ENCODE data around the gene DNAJC5. TPM values are rescaled to one million over a fixed set of nuclear protein-coding genes. Genes with fewer than 3 reads are reported as not detected.

DNAJC5 gene
- total RNA-seq, 2 experiments from 2014 or later, result 21.4 to 22.5 TPM

DNA sequence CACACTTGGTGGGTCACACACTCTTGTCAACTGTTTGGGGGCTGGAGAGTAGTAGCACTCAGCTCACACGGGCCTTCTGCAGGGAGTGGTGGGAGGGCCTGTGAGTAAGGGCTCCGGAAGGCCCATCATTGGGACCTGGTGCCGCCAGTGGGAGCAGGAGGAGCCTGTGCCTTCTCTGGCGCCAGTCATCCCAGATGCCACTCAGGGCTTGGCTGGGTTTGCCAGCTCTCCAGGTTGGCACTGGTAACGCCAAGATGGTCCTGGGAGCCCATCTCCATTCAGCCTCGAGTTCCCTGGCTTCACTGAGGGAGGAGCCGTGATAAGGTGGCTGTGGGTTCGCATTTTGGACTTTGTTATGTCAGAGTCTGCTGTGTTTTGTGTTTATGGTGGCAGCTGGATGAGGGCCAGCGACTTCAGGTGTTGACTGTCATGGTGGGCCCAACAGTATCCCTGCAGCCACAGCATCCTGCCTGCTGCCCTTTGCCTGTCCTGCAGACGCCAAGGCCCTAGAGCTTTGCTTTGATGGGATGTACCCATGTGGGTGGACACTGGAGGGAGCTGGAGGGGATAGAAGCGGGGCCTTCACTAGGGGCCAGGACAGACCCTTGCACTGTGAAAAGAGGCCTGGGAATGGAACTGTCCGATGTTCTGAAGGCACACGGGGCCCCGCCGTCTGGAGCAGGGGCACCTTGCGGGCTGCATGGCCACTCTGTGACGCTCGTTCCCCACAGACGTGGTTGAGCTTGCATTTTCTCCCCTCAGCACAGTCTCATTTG is 13.3 kb upstream of the DNAJC5 start:
- DNase-seq (no peak), ATAC-seq (ENCODE audit: poor library complexity) (no peak)
- no peak overlapping the region for H3K4me3 Mint-ChIP-seq
- H3K4me1 Mint-ChIP-seq (ENCODE audit: low read depth), result no peaks in the 10 kb centered on the region
- CTCF ChIA-PET, result no interaction called here
- no peaks in the 10 kb centered on the region for H3K9me3 ChIP-seq (ENCODE audit: control insufficient read depth in 1 of 2, insufficient read depth in 1 of 2, low read length in 2 of 2)
- H3K27me3 Mint-ChIP-seq, result no peaks in the 10 kb centered on the region
- H3K4me3 ChIP-seq (ENCODE audit: low read length), result no peak overlapping the region
- TF ChIP-seq, protein P1, sequence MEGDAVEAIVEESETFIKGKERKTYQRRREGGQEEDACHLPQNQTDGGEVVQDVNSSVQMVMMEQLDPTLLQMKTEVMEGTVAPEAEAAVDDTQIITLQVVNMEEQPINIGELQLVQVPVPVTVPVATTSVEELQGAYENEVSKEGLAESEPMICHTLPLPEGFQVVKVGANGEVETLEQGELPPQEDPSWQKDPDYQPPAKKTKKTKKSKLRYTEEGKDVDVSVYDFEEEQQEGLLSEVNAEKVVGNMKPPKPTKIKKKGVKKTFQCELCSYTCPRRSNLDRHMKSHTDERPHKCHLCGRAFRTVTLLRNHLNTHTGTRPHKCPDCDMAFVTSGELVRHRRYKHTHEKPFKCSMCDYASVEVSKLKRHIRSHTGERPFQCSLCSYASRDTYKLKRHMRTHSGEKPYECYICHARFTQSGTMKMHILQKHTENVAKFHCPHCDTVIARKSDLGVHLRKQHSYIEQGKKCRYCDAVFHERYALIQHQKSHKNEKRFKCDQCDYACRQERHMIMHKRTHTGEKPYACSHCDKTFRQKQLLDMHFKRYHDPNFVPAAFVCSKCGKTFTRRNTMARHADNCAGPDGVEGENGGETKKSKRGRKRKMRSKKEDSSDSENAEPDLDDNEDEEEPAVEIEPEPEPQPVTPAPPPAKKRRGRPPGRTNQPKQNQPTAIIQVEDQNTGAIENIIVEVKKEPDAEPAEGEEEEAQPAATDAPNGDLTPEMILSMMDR (IDR thresholded peaks at IDR 0.05), result no peak
- POLR2A ChIA-PET, result interaction anchor here (0.5 to 1.0 kb wide), 2 partner anchors 13 to 290 kb away, joined by 3 read pairs; no protein-coding TSS in a partner anchor
- H3K36me3 ChIP-seq (ENCODE audit: insufficient read depth, low read length), result peaks cover 63% of the 10 kb centered on the region
- no peaks in the 10 kb centered on the region for H3K4me1 ChIP-seq (ENCODE audit: insufficient read depth, low read length)
- H3K36me3 Mint-ChIP-seq (ENCODE audit: low read depth), result peaks cover 41% of the 10 kb centered on the region
- H3K9me3 Mint-ChIP-seq, result no peaks in the 10 kb centered on the region
- H3K27ac Mint-ChIP-seq, result no peak overlapping the region
- H3K27me3 ChIP-seq (ENCODE audit: control insufficient read depth in 1 of 2, insufficient read depth in 2 of 2, low read length in 2 of 2), result no peaks in the 10 kb centered on the region
- no peak overlapping the region for H3K27ac ChIP-seq (ENCODE audit: low read depth in 1 of 2, low read length in 2 of 2)
- intact Hi-C loops (cut with DNase I, micrococcal nuclease), result no loop called here

DNA sequence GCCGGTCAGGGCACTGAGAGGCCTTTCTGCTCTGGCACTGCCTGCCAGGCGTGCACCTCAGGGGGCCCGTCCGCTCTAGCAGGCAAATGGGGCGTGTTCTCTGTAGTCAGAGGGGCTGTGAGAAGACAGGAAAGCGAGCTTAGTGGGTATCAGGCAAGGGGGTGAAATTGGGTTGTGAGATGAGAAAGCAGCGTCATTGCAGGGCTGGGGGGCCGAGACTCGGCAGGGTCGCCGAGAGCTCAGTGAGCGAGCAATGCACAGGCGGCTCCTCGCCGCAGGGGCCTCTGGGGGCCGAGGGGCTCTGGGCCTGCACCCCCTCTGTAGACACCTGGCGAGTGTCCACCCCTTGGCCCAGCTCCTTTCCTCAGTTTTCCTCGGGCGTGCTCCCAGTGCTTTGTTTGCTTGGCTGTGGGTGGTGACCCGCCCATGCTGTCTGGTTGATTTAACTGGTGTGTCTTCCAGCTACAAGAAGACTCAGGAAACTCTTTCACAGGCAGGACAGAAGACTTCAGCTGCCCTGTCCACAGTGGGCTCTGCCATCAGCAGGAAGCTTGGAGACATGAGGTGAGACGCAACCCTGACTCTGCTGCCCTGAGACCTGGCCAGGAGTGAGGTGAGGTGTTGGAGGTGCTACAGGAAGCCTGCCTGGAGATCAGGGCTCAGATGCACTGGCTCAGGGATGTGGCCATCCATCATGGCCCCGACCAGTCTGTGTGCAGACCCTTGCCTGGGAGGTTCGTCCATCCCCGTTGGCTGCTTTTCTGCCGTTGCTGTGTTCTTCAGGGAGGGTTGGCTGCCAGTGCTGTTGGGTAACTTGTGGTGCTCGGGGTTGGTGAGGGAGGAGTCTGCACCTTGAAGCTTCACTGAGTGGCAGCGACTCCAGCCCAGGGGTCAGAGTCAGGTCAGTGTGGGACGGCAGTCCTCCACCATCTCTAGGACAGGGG is 12.4 kb upstream of the DNAJC5 start:
- ChIA-PET POLR2A (interaction anchor here (0.6 to 1.0 kb wide), 2 partner anchors 98 to 290 kb away, joined by 3 read pairs; partner anchors contain the start of gene PRPF6), CTCF (no interaction called here)
- H3K4me3 ChIP-seq (ENCODE audit: low read length), result no peak overlapping the region
- Mint-ChIP-seq H3K27ac (no peak overlapping the region), H3K27me3 (no peaks in the 10 kb centered on the region), H3K9me3 (no peaks in the 10 kb centered on the region), H3K4me1 (ENCODE audit: low read depth) (no peaks in the 10 kb centered on the region), H3K4me3 (no peak overlapping the region), H3K36me3 (ENCODE audit: low read depth) (peaks cover 50% of the 10 kb centered on the region)
- TF ChIP-seq, protein P1 (IDR thresholded peaks at IDR 0.05), result no peak
- H3K27me3 ChIP-seq (ENCODE audit: control insufficient read depth in 1 of 2, insufficient read depth in 2 of 2, low read length in 2 of 2), result no peaks in the 10 kb centered on the region
- no peak overlapping the region for H3K27ac ChIP-seq (ENCODE audit: low read depth in 1 of 2, low read length in 2 of 2)
- H3K9me3 ChIP-seq (ENCODE audit: control insufficient read depth in 1 of 2, insufficient read depth in 1 of 2, low read length in 2 of 2), result no peaks in the 10 kb centered on the region
- ATAC-seq (ENCODE audit: poor library complexity) (no peak), DNase-seq (no peak)
- no peaks in the 10 kb centered on the region for H3K4me1 ChIP-seq (ENCODE audit: insufficient read depth, low read length)
- peaks cover 65% of the 10 kb centered on the region for H3K36me3 ChIP-seq (ENCODE audit: insufficient read depth, low read length)
- intact Hi-C loops (cut with DNase I, micrococcal nuclease), result no loop called here

DNA sequence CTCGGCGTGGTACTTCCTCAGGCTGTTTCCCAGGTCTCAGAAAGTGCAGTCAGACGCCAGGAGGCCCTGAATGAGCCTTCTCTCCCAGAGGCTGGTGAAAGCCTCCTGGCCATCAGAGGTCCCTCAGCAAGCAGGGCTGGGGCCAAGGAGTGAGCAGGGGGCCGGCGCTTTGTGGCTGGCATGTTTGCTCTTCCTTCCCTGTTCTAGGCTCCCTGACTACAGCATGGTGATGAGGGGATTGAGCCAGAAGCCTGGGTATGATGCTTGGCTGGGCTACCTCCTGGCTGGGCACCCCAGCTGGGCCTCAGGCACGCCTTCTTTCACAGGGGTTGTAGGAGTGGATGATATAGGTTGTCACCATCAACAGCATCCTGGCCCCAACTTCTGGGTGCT is 11.7 kb upstream of the DNAJC5 start:
- DNase-seq, result no peak
- no peak overlapping the region for H3K27ac ChIP-seq (ENCODE audit: low read depth in 1 of 2, low read length in 2 of 2)
- no peak overlapping the region for H3K27ac Mint-ChIP-seq
- no peaks in the 10 kb centered on the region for H3K4me1 ChIP-seq (ENCODE audit: insufficient read depth, low read length)
- no peaks in the 10 kb centered on the region for H3K9me3 ChIP-seq (ENCODE audit: control insufficient read depth in 1 of 2, insufficient read depth in 1 of 2, low read length in 2 of 2)
- H3K4me3 Mint-ChIP-seq, result no peak overlapping the region
- peaks cover 65% of the 10 kb centered on the region for H3K36me3 ChIP-seq (ENCODE audit: insufficient read depth, low read length)
- peaks cover 46% of the 10 kb centered on the region for H3K36me3 Mint-ChIP-seq (ENCODE audit: low read depth)
- TF ChIP-seq, protein P1 (IDR thresholded peaks at IDR 0.05), result no peak
- no peaks in the 10 kb centered on the region for H3K27me3 ChIP-seq (ENCODE audit: control insufficient read depth in 1 of 2, insufficient read depth in 2 of 2, low read length in 2 of 2)
- no peaks in the 10 kb centered on the region for H3K4me1 Mint-ChIP-seq (ENCODE audit: low read depth)
- ATAC-seq (ENCODE audit: poor library complexity), result no peak
- ChIA-PET CTCF (no interaction called here), POLR2A (no interaction called here)
- H3K27me3 Mint-ChIP-seq, result no peaks in the 10 kb centered on the region
- intact Hi-C loops (cut with DNase I, micrococcal nuclease), result no loop called here
- no peak overlapping the region for H3K4me3 ChIP-seq (ENCODE audit: low read length)
- H3K9me3 Mint-ChIP-seq, result no peaks in the 10 kb centered on the region
